WTC11 (cell line): ENCODE measurements around the gene HERC2.

Experiments
- NFYB ChIP-seq: sonication (generic); formaldehyde crosslinking; conservative IDR thresholded peaks from 2 replicates; pipeline ENCODE4 v1.8.0; 2022; ENCODE audit warnings: low read depth, missing genetic modification reagents
- ZNF396 ChIP-seq: fragments of 250-450 bp; sonication (Bioruptor Pico); IDR thresholded peaks from 2 replicates; pipeline ENCODE4 v1.8.0; 2021; ENCODE audit warnings: mild to moderate bottlenecking, moderate library complexity, borderline replicate concordance

DNA sequence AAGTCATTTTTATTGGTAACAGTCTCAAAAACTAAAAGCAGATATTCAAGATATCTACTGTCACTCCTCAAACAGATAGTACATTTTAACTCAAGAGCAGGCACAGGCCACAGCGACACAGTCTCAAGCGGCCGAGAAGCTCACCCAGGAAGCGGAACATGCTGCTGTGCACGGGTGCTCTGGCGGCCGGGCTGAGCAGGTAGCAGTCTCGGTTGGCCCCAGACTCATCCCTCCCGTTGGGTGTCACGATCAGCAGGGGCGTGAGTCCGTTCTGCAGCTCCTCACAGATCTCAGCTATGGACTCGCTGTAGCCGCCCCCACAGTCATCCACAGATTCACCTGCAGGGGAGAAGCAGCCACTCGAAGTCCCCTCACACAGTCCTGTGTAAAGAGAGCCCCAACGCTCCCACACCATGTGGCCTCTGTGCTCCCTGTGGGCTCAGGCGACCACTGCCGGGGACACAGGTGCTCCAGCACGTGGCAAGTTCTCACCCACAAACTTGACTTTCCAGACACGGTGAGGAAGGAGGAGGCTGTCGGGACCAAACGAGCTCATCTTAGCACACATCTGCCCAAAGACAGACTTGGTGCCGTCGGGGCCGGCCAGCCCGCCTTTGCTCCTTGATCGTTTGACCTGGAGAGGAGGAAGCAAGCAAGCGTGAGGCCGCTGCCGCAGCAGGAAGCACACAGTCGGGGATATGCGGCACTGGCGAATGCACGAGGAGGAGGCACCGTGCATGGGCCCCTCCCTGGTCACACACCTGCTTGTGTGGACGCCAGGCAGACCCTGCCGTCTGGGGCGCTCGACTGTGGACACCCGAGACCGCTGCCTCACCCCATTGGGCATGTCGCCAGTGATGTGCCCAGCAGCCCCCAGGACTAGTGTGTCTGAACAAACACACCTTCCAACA lies 205.2 kb downstream of the HERC2 start:
- TF ChIP-seq NFYB, result no peak
- TF ChIP-seq ZNF396 (CRISPR knock-in tag), result no peak
